NB4 (cell line): ENCODE measurements around the gene ZNF345.

Source experiments
- POLR2A ChIP-seq: IDR thresholded peaks from 2 replicates; pipeline ENCODE4 v1.6.1; 2011; ENCODE audit warnings: mild to moderate bottlenecking; ENCODE audit not compliant: insufficient read length; ENCODE audit errors: extremely low read depth
- TF ChIP-seq, protein P1 (sequence below): IDR thresholded peaks from one replicate; pipeline ENCODE4 v1.5.1; 2012; ENCODE audit warnings: low read depth, low read length
- TF ChIP-seq, protein P2 (sequence below): IDR thresholded peaks from 2 replicates; pipeline ENCODE4 v1.6.1; 2011; ENCODE audit warnings: low read depth, low read length

DNA sequence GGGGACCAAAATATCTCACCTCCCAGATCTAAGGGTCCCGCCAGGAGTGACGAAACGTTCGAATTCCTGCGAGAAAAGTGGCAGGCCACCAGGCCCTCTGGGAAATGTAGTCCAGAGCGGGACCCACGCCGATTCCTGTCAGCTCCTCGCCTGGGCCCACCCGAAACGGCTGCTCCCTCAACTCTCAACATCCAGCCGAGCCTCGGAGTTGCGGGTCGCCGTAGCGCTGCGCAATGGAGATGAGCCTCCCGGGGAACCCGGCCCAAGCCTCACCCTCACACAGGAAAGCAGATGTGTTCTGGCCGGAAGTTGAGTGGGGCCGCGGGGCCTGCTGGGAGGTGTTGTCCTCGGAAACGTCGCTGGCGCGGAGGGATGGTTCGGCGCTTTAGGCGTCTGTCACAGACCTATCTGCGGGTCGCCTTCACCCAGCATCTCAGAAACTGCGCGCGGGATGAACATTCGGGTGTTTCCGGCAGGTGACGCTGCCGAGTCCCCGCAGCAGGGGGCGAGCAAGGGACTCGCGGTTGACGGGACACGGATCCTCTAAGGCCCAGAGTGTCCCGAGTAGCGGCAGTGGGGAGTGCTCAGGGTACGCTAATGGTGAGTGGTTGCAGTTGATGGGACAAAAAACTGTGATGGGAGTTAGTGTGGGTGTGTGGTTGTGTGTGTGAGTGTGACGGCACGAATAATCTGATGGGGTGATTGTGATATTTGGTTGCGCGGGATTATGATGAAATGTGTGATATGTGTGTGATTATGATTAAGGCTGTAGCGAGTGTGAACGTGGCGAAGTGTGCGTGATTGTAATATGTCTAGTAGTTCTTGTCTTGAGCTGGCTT is 65.5 kb downstream of the ZNF345 start, which contains the start of the genes ZNF568 and ZNF829:
- TF ChIP-seq, protein P1, sequence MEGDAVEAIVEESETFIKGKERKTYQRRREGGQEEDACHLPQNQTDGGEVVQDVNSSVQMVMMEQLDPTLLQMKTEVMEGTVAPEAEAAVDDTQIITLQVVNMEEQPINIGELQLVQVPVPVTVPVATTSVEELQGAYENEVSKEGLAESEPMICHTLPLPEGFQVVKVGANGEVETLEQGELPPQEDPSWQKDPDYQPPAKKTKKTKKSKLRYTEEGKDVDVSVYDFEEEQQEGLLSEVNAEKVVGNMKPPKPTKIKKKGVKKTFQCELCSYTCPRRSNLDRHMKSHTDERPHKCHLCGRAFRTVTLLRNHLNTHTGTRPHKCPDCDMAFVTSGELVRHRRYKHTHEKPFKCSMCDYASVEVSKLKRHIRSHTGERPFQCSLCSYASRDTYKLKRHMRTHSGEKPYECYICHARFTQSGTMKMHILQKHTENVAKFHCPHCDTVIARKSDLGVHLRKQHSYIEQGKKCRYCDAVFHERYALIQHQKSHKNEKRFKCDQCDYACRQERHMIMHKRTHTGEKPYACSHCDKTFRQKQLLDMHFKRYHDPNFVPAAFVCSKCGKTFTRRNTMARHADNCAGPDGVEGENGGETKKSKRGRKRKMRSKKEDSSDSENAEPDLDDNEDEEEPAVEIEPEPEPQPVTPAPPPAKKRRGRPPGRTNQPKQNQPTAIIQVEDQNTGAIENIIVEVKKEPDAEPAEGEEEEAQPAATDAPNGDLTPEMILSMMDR, result peak; percentile 16
- TF ChIP-seq, protein P2, sequence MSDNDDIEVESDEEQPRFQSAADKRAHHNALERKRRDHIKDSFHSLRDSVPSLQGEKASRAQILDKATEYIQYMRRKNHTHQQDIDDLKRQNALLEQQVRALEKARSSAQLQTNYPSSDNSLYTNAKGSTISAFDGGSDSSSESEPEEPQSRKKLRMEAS, result no peak
- TF ChIP-seq POLR2A, result no peak
